ENCODE measurements around the gene OPN4.

DNA sequence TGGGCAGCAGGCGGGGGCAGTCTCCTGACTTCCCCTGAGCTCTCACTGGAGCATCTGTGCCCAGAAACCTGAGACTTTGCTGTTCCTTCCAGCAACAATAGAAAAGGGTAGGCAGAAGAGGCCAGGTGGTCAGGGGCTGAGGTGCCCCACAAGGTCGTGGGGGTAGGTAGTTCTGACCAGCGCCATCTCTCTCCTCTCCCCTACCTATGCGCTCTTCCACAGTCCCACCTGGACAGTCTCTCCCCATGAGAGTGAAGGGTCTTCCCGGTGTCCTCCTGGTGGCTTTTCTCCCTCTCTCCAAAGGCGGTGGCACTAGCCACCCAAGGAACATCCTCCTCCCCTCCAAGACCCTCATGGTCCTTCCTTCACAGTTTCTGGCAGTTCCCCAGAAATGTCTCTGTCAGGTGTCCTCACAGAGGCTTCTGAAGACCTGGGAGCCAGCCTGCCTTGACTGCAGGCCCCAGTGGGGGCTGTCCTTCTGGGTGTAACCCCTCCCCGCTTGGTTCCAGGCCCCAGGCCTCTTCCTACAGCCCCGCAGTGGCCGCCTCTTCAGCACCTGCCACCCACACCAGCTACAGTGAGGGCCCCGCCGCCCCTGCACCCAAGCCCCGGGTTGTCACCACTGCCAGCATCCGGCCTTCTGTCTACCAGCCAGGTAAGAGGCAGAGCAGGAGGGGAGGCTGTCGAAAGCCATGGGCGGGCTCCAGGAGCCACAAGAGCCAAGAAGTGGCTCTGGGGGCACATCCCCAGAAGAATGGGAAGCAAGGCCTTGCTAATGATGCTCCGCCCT is 55.2 kb downstream of the OPN4 start:
- TF ChIP-seq, protein P1, sequence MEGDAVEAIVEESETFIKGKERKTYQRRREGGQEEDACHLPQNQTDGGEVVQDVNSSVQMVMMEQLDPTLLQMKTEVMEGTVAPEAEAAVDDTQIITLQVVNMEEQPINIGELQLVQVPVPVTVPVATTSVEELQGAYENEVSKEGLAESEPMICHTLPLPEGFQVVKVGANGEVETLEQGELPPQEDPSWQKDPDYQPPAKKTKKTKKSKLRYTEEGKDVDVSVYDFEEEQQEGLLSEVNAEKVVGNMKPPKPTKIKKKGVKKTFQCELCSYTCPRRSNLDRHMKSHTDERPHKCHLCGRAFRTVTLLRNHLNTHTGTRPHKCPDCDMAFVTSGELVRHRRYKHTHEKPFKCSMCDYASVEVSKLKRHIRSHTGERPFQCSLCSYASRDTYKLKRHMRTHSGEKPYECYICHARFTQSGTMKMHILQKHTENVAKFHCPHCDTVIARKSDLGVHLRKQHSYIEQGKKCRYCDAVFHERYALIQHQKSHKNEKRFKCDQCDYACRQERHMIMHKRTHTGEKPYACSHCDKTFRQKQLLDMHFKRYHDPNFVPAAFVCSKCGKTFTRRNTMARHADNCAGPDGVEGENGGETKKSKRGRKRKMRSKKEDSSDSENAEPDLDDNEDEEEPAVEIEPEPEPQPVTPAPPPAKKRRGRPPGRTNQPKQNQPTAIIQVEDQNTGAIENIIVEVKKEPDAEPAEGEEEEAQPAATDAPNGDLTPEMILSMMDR (IDR thresholded peaks at IDR 0.05) = no peak
- TF ChIP-seq POLR2A (IDR thresholded peaks at IDR 0.05) (no peak), EP300 (IDR thresholded peaks at IDR 0.05) (no peak)

Measured in ovary (tissue), 3 donors.